Measurements from ENCODE around the gene ADAMTS5. TPM values are rescaled to one million over a fixed set of nuclear protein-coding genes. Genes with fewer than 3 reads are reported as not detected.
A peak's percentile ranks its signal among the peaks of the same experiment; 100 is the strongest.

Gene ADAMTS5
- total RNA-seq = 60.0 TPM
- long read RNA-seq, full-length matches to known transcripts = 1 of 68 reads
- long read RNA-seq, partial matches to known transcripts = 22 of 68 reads
- long read RNA-seq, other reads (novel, unspliced or antisense) = 45 of 68 reads

DNA sequence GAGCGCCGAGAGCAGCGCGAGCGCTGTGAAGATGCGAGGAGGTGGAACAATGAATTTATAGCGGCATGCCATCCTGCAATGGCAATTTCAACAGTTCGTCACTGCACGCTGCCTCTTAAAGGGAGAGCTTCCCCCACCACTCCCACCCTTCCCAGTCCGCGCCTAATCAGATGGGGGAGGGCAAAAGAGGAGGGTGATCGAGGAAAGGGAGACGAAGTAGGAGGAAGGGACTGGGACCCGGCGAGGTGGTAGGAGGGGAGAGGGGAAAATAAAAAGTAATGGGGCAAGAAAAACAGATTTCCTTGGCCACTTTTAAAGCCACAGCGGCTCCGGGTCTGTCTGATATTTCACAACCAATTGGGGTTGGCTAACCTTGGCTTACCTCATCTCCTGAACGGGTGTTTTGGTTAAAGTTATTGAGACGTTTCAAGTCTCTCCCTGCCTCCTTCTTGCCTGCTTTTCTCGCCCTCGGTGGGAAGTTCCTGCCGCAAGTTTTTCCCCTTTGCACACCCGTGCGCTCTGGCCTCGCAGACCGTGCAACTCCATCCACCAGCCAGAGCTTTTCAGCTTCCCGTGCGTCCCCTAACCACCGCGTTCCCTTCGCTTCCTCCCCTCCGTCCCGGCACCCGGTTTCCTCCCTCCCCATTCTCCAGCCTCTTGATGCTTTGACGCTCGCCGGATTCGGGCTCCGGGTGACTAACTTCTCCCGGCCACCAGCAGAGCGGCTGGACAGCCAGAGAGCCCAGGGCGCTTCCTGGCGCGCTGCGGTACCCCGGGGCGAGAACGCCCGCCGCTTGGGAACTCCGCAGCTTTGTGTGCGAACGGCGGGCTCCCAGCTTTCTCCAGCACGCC is at the start of gene ADAMTS5:
ADAMTS5 (minus strand) TSS at position 27 of the 852 bp plus-strand sequence. CDS start 697 bp downstream, outside the sequence.
- peak; percentile 90 for DNase-seq (ENCODE audit: low spot score)

GRCh38 chr21:27001526-27001925 is 34.6 kb upstream of the ADAMTS5 start:
- DNase-seq (ENCODE audit: low spot score) = no peak

- DNase-seq (ENCODE audit: low spot score) = no peak
These were observed 16.7 kb upstream of the ADAMTS5 start for GRCh38 chr21:26983576-26983975.

GRCh38 chr21:26982767-26983166 is 15.9 kb upstream of the ADAMTS5 start:
- DNase-seq (ENCODE audit: low spot score) = no peak

DNA sequence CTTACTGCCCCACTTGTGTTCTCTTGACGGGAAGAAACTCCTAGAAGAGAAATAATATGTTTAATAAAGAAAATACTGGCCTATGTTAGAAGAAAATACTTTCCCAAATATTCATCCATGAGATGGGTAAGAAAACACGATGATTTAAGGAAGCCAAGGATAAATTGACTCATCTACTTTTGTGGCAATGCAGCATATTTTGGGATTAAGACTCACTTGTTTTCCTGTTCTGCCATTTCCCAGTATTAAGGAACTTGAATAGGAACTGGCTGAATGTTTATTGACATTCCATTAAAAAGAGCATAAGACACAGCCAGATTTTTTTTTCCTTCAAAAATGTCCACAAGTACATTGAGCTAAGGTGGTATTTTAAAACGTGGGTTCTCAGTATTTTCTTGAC is 10.9 kb upstream of the ADAMTS5 start:
- DNase-seq (ENCODE audit: low spot score) = no peak

DNA sequence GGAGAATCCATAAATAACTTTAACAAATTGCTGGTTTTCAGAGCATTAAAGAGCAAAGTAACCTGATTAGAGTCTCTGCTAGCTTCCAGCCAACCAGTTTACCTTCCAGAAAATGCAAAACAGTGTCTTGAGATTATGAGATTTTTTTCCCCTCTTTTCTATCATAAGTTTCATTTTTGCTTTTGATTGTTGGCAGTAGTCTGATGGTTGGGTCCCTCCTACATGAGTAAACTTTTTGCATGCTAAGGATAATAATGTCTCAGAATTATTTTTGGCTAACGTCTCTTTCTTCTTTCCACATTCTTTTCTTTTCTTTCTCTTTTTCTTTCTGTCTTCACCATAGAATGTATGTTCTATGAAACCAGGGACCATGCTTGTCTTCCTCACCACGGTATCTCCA is 6.3 kb upstream of the ADAMTS5 start:
- no peak for DNase-seq (ENCODE audit: low spot score)

DNA sequence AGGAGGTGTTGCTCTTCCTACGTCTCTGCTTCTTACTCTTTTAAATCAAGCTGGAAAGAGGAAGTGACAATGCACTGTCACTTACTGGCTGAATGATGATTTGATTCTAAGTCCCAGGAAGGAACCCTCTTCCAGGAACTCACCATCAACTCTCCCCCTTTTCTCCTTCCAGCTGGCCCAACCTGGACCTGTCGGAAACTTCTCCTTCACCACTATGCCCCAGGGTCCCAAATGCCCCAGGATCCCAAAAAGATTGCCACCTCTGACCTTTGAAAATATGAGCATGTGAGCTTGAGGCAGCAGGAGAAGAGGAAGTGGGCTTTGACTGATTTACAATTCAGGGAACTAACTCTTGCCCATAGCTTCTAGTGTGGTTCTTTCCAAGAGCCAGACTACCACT is 5.3 kb upstream of the ADAMTS5 start:
- no peak for DNase-seq (ENCODE audit: low spot score)

DNA sequence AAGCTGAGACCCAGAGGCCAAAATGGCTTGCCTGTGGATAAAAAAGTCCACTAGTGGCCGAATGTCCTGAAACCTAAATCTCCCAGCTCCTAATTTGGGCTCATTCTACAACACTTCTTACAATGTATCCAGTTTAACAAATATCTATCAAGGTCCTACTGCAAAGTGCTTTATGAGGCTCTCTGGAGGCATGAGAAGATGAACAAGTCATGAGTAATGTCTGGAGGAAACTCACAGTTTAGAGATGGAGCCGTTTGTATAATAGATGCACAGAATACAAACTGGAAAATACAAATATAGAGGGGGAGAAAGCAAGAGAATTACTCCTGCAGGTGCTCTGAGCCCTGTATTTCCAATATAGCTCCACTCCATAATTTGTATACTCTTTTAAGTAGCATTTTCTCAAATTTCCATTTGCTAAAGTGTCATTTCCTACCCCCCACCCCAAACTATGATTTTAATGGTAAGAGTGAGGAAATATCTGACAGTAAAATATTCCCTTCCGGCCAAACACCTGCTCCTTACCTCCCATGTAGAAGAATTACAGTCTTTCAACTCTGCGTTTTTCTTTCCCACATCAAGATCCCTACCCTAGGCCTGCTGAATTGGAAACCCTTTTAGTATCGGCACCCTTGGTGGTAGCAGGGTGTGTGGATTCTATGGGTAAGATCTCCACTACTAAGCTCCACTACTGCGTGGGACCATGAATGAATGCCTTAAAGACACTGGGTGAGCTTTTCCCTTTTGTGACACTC is 3.3 kb upstream of the ADAMTS5 start:
- no peak for DNase-seq (ENCODE audit: low spot score)

- no peak for DNase-seq (ENCODE audit: low spot score)
These were observed 233 bp downstream of the ADAMTS5 start for GRCh38 chr21:26966649-26967061.

- DNase-seq (ENCODE audit: low spot score) = no peak
These were observed 844 bp downstream of the ADAMTS5 start for GRCh38 chr21:26965907-26966581.

DNA sequence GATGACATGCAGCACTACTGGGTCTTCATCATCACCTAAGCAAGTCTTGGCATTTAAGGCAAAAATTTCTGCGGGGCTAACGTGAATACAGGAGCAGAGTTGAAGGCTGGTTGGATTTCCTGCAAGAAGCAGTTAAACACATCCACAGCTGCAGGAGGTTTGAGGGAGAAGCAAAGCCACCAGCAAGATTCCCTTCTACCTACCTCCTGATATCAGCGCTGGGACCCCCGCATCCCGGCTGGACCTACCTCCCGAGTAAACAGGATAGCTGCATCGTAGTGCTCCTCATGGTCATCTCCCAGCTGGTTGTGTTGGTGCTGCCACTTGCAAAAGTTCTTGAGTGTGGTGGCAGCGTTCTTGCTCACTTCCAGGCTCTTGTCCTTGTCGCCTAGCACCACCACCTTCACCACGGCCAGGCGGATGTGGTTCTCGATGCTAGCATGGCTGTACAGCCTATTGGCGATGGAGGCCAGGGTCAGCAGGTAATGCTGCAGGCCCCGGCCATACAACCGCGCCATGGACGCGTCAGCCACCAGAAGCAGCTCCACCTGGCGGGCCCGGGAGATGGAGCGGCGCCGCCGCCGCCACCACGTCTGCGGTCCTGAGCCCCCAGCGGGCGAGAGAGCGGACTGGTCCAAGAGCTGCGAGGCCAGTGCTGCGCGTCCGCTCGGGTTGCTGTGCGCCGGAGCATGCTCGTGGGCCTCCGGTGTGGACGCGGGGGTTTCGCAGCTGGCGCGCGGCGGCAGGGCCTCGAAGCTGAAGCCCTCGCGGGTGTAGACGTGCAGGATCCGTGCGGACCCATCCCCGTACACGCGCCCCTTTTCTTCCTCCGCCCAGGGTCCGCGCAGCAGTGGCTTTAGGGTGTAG is 1.6 kb downstream of the ADAMTS5 start:
- no peak for DNase-seq (ENCODE audit: low spot score)

- DNase-seq (ENCODE audit: low spot score) = peak; percentile 89
These were observed 2.6 kb downstream of the ADAMTS5 start for GRCh38 chr21:26964170-26964778.

DNA sequence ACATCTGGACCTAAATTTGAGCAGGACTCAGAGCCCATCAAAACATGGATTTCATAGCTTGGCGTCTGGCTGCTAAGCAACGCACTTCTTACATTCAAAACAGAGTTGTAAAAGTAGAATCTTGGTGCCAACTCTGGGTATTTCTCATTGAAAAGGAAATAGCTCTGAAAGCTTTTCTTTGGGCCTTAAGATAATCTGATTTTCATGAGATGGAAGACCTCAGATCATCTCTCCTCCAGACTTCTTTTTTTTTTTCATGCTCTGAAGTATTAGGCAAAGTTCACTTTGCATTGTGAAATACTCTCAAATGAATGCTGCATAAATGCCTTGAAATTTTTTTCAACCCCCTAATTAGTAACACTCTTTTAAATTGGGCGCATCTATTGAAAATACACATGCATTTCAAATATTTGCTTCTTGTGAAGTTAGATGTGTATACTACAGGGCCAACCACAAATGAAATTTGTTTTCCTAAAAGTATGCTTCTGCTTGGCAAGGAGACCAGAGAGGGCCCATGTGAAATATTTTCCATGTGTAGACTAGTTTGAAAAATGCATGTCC is 4.2 kb downstream of the ADAMTS5 start:
- DNase-seq (ENCODE audit: low spot score) = no peak

- DNase-seq (ENCODE audit: low spot score) = no peak
These were observed 5.2 kb downstream of the ADAMTS5 start for GRCh38 chr21:26961698-26962097.

DNA sequence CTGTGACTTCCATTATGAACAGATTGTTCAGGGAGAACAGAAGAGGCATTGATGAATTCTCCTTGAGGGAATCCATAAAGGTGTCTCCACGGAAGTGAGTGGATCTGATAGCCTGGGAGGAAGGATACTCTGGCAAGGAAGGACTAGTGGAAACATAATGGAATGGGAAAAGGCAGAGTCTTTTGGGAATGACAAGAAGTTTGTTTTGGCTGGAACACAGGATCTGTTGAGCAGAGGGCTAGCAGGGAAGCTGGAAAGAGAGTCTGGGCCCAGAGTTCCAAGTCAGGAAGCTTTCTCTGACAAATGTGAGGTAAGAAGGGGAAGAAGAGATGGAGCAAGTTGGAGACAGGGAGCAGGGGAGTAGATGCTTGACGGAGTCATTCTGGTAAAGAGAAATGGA is 8.1 kb downstream of the ADAMTS5 start:
- DNase-seq (ENCODE audit: low spot score) = no peak

DNA sequence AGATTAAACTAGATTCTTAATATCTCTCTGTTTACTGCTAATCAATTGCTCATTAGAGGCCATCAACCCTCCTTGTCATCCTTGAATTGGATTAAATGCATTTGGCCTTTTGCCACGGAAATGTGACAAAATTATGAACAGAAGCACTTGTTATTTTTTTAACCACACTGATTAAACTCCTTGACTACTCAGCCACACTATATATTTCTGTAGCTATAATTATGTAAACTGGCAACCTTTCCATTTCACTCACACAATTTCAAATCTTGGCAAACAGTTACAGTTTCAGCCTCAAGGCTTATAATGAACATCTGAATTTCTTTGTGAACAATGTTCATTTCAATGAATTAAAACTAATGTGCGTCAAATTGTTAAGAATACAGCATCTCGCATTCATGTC is 10.1 kb downstream of the ADAMTS5 start:
- DNase-seq (ENCODE audit: low spot score) = no peak

DNA sequence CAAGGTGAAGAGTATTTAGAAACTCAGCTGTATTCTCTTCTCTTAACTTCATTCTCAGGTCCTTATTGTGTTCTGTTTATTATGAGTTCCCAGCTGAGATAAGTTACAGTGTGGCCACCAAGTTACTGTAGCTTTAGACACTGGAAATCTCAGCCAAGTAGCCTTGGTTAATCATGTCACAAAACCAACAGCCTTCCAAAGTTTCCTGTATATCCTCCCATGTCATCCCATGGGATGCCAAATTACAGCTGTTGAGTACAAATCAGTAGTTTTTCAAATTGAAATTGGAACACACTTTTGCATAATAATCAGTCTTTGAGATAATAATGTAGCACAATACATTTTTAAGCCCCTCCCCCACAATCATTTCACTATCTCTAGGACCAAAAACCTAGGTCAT is 10.7 kb downstream of the ADAMTS5 start:
- DNase-seq (ENCODE audit: low spot score) = no peak

DNA sequence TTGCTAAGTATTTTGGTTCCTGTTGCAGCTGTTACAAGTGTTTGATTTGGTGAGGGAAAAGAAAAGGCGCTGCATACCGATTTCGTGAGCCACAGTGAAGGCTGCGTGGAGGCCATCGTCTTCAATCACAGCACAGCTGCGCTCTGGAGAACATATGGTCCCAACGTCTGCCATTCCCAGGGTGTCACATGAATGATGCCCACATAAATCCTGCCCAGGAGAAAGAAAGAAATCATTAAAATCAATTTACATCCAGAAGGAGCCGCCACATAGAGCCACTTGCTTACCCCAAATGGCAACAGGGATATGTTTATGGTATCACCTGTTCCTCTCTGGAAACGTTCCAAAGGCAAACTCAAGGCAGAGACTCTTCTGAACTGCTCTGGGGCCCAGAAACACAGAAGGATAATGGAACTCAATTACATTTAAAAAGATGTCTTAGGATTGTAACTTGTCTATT is 12.2 kb downstream of the ADAMTS5 start:
- no peak for DNase-seq (ENCODE audit: low spot score)

DNA sequence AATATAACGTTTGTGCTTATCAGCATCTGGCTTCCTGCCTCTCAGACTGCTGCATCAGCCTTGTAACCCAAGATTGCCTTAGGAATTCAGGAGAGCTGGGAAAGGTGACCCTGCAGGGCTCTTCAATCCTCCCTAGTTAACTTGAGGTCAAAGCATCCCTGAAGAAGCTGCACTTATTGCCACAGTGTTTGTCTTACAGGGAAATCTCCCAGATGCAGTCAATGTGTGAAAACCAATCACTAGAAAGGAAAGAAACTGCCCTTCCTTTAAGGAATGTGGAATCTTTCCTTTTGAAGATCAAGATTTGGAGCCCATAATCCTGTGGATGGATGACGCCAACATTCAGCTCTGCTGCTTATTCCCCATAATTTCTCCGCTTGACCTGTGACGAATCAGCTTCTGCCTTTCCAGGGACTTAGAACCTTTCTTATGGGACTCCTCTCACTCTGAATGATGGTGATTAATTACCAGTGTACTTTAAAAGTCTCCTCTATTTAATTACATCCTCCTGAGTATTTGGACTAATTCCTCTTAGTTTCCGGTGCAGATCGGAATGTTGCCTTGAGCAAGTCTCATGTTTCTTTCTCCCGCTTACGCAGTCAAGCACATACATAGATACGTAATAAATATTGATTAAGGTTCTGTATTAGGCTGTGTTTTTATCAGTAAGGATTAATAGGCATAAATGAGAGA is 14.4 kb downstream of the ADAMTS5 start:
- no peak for DNase-seq (ENCODE audit: low spot score)

Data from mesenteric fat pad (tissue), 1 donor.